ENCODE data around the gene CYP3A5.
"Not testable (repeated sequence)": the region's sequence is repeated elsewhere in the genome, so short reads cannot be mapped to it uniquely, and the experiment has no call there.

The CYP3A5 gene

DNA sequence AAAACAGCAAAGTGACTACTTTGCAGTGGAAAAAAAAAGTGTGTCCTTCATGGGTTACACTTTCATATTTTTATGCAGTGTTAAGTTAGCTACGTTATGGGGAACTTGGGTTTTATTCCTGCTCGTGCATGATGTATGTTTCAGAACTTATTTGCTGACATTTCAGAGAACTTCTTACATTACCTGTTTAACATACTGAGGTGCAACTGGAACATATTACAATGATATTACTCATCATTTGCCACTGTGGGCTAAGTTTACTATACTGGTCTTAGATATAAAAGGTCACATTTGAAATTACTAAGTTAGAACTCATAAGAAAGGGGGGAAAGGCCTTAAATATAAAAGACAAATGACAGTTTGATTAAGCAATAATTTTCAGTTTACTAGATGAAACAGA, 42.4 kb downstream of the CYP3A5 start:
- DNase-seq = not testable (repeated sequence)

GRCh38 chr7:99631295-99632109, 48.3 kb downstream of the CYP3A5 start:
- peak; percentile 82 to 94 for DNase-seq

DNA sequence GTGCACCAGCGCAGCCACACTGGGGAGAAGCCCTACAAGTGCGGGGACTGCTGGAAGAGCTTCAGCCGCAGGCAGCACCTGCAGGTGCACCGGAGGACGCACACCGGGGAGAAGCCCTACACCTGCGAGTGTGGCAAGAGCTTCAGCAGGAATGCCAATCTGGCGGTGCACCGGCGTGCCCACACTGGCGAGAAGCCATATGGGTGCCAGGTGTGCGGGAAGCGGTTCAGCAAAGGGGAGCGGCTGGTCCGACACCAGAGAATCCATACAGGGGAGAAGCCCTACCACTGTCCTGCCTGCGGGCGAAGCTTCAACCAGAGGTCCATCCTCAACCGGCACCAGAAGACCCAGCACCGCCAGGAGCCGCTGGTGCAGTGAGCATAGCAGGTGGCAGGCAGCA, 50.2 kb downstream of the CYP3A5 start:
- DNase-seq = no peak

DNA sequence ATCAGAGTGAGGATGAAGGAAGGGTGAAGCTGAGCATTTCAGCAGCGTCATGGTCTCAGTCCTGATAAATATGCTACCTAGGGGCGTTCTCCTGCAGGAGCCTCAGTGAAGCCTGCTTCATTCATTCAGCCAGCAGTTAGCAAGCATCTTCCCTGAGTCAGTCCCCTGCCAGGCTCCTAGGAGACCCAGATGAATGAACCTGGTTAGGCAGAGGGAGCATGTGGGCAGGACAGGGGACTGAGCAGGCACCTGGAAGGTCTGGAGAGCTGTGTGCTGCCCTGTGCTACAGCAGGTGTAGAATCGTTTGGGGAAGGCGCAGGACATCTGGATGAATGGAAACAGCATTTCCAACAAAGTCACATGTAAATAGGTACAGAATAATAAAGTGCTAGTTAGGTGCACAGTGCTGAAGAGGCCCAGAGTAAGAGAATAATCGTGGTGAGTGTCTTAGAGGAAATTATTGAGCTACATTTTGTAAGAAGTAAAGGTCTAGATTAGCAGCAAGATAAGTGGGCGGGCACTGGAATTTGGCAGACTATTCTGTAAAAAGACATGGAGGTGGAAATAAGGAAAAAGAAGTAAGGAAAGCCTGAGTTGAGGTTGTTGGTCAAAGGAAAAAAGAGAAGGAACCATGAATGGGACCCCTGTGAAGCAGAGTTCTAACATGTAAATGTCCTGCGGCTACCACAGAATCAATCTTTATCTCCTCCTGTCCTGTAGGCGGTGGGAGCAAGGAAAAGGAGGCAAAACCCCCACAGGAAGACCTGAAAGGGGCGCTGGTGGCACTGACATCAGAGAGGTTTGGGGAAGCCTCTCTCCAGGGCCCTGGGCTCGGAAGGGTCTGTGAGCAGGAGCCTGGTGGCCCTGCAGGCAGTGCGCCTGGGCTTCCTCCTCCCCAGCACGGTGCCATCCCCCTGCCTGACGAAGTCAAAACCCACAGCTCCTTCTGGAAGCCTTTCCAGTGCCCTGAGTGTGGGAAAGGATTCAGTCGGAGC, 51.0 kb downstream of the CYP3A5 start:
- no peak for DNase-seq

GRCh38 chr7:99627513-99627912, 52.3 kb downstream of the CYP3A5 start:
- DNase-seq = no peak

GRCh38 chr7:99626661-99627060, 53.1 kb downstream of the CYP3A5 start:
- no peak for DNase-seq

GRCh38 chr7:99625961-99626360, 53.8 kb downstream of the CYP3A5 start:
- no peak for DNase-seq

GRCh38 chr7:99625321-99625720, 54.5 kb downstream of the CYP3A5 start:
- DNase-seq = no peak

DNA sequence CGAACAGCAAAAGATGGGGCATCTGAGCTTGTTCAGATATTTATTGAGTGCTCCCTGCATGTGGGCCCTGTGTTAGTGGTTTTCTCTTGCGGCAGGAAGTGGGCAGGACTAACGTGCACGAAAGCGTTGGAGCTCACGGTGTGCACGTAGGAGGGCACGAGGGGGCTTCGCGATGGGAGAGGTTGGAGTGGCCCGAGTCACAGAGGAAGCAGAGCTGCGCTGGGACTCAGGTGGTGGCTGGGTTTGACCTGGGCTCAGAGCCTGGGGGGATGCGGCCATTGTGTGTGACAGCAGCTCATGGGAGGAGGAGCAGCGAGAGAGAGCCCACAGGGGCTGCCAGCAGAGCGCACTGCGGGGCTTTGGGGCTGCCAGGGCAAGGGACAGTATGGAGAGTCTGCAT, 55.3 kb downstream of the CYP3A5 start:
- no peak for DNase-seq

DNA sequence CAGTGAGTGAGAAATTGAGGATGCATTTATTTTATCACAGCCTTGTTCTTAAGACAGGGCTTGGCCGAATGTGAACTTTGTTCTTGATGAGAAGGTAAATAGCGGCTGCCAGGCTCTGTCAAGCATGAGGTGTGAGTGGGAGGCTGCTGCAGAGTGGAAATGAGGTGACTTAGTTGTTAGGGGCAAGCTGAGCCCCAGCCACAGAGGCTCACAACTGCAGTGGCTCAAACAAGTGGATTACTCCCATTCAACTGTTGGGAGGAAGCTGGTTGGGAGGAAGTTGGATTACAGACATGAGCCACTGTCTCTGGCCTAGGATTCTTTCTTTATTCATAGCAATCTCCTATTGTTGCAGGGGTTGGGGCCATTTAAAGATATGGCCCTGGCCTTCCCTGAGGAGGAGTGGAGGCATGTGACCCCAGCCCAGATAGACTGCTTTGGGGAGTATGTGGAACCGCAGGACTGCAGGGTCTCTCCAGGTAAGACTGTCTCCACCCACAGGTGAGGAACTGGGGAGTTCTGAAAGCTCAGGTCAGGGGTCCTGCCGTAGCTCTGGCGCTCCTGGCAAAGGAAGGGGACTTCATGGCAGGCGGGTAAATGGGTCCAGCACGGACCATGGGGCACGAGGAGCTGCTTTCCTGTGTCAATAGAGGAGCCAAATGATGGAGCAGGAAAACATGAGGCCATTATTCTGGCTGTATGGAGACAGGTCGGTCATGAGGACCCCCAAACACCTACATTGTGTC, 55.9 kb downstream of the CYP3A5 start:
- DNase-seq = no peak

DNA sequence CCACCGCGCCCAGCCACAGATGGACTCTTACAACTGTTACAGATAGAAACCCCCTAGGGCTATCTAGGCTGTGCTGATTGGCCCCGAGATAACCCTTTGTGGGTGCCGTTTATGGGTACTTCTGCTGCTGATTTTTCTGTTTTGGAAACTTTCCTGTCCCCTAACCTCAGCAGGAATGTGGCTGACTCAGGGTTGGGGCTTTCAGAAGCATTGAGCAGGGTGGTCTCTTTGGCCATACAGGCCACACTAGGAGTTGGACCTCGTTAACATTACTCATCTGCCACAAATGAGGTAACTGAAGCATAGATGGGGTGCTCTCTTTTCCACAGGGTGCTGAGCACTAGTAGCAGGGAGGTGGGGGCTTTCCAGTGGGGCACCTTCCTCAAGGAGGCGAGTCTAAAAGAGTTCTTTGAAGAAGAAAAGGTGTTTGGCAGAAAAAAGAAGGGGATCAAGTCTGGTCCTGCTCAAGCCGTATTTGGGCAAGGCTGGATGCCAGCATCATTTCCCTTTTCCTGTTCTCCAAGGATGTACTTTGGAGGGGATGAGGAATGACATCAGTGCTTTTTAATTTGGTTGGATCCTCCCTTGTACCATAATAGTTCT, 56.6 kb downstream of the CYP3A5 start:
- DNase-seq = no peak

GRCh38 chr7:99622596-99622995, 57.2 kb downstream of the CYP3A5 start:
- no peak for DNase-seq

DNA sequence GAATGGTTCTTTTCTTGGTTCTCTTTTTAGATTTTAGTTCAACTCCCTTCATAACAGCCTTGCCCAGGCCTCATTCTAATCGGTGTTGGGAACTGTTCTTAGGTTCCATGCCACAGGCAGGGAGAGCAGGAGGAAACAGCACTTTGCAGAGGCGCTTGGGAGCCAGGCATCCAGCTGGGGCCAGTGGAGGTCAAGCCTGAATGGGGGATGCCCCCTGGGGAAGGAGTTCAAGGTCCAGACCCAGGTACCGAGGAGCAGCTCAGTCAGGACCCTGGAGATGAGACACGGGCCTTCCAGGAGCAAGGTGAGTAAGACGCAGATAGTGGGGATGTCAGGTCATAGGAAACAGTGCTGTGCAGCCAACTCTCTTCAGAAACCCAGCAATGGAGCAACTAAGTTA, 58.5 kb downstream of the CYP3A5 start:
- DNase-seq = no peak

DNA sequence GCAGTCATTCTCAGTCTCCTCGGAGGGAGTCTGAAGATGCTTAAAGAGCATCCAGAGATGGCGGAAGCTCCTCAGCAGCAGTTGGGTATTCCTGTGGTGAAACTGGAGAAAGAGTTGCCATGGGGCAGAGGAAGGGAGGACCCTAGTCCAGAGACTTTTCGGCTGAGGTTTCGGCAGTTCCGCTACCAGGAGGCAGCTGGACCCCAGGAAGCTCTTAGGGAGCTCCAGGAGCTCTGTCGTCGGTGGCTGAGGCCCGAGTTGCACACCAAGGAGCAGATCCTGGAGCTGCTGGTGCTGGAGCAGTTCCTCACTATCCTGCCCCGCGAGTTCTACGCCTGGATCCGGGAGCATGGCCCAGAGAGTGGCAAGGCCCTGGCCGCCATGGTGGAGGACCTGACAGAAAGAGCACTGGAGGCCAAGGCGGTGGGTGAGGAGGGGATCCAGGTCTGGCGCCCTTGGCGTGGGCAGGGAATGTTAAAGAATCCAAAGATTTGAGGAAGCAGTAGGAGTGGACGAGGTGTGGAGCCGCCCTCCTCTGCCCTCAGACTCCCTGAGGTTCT, 60.1 kb downstream of the CYP3A5 start:
- DNase-seq = no peak

- no peak for DNase-seq
Measured at GRCh38 chr7:99618726-99619125, 61.1 kb downstream of the CYP3A5 start.

DNA sequence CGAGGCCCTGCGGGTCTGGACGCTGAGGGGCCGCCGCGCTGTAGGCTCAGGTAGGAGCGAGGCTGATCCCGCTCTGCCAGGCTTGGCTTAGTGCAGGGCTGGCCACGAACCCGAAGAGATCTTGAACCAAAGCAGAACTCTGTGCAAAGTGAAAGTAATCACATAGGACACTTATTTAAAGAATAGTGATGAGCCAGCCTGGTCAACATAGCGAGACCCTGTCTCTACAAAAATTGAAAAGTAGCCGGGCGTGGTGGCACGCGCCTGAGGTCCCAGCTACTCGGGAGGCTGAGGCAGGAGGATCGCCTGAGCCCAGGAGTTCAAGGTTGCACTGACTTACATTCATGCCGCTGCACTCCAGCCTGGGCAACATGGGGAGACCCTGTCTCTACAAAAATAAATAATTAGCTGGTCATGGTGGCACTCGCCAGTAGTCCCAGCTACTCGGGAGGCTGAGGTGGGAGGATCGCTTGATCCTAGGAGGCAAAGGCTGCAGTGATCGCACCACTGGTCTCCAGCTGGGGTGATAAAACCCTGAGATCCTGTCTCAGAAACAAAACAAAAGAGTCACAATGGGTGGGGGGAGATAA, 62.5 kb downstream of the CYP3A5 start:
- no peak for DNase-seq

GRCh38 chr7:99616359-99617191, 63.2 kb downstream of the CYP3A5 start, which contains the start of gene ZSCAN25:
Gene ZSCAN25, plus strand, starts transcription at chr7:99616946. Its CDS starts 2,661 bp downstream, at chr7:99619607.
- peak; percentile 93 to 96 for DNase-seq

DNA sequence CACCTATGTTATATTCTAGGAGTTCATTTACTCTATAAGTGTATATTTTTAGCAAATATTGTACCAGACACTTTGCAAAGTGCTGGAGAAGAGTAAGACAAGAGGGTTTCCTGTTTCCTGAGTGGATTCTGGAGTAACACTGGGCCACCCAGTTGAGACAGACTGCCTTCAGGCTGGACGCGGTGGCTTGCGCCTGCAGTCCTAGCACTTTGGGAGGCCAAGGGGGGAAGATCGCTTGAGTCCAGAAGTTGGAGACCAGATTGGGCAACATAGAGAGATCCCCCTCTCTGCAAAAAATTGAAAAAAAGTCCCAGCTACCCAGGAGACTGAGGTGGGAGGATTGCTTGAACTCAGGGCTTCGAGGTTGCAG, 63.8 kb downstream of the CYP3A5 start:
- DNase-seq = no peak

GRCh38 chr7:99614495-99614894, 65.3 kb downstream of the CYP3A5 start:
- no peak for DNase-seq

DNA sequence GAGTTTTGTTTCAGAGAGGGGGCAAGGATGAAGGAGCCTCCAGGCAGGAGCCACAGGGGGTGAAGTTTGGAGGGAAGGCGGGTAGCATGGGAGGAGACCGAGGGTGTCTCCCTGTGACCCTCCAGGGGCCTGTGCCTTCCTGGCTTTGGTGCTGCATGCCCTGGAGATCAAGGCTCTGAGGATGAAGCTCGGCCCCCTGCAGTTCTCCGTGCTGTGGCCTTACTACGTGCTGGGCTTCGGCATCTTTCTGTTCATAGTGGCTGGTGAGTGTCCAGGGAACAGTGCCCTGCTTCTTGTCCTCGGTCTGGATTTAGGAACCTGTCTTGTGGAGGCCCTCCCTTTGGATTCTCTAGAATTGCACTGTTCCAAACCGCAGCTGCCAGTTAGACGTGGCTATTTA, 72.2 kb downstream of the CYP3A5 start:
- no peak for DNase-seq

DNA sequence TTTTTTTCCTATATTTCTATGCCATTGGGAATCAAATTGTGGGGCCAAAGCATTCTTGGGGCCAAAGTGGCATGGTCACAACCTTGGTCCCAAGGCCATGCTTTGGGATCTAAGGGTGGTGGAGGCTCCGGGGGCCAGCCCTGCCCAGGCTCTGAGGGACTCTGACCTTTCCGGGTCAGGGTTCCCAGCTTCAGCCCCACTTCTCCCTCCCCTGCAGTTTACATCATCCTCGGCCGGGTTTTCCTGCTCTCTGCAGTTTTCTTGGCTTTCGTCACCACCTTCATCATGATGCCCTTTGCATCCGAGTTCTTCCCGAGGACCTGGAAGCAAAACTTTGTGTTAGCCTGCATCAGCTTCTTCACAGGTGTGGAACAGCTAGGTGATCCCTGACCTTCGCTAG, 73.3 kb downstream of the CYP3A5 start:
- no peak for DNase-seq
